ENCODE data around the gene CADPS2. TPM values are rescaled to one million over a fixed set of nuclear protein-coding genes. Genes with fewer than 3 reads are reported as not detected.
"Not testable (repeated sequence)": the region's sequence is repeated elsewhere in the genome, so short reads cannot be mapped to it uniquely, and the experiment has no call there.

Gene CADPS2
- polyA plus RNA-seq, 3 donors: not detected

- peaks cover 0 to 6% (median 4%) of the 10 kb centered on the region in 3 donors for H3K27me3 Mint-ChIP-seq (ENCODE audit: low read depth in 3 of 3)
- H3K9me3 Mint-ChIP-seq: peaks cover 0 to 8% (median 5%) of the 10 kb centered on the region in 7 donors
- H3K4me3 Mint-ChIP-seq: no peak overlapping the region
- H2AFZ ChIP-seq (ENCODE audit: insufficient read depth, low read depth, low read length, poor library complexity, severe bottlenecking): no peak overlapping the region
- no peak overlapping the region for H3K9ac ChIP-seq (ENCODE audit: insufficient read depth, low read length, poor library complexity, severe bottlenecking)
- H3K27ac Mint-ChIP-seq: no peak overlapping the region
- intact Hi-C loops (cut with micrococcal nuclease): no loop called here
- no peaks in the 10 kb centered on the region for H3K4me1 Mint-ChIP-seq
- no peaks in the 10 kb centered on the region for H4K20me1 ChIP-seq (ENCODE audit: insufficient read depth, low read length)
- H3K4me1 ChIP-seq (ENCODE audit: control insufficient read depth in 1 of 2, insufficient read depth in 2 of 2, low read length in 2 of 2): no peaks in the 10 kb centered on the region
- DNase-seq: no peak
- WGBS (ENCODE audit: insufficient coverage): no CpG with 5 or more reads among the region's 1 CpG
- H3K4me3 ChIP-seq (replicated peaks in 1 of 3; ENCODE audit: low read depth in 2 of 3, low read length in 3 of 3): no peak overlapping the region
- no peaks in the 10 kb centered on the region for H3K27me3 ChIP-seq (ENCODE audit: control insufficient read depth in 2 of 2, insufficient read depth in 2 of 2, low read length in 2 of 2)
- H3K4me2 ChIP-seq (replicated peaks; ENCODE audit: extremely low read depth, low read length, poor library complexity, severe bottlenecking): no peak overlapping the region
- H3K9me3 ChIP-seq (replicated peaks in 1 of 2; ENCODE audit: control insufficient read depth in 1 of 2, insufficient read depth in 1 of 2, low read length in 2 of 2): no peaks in the 10 kb centered on the region
- no peaks in the 10 kb centered on the region for H3K79me2 ChIP-seq (ENCODE audit: insufficient read depth, low read length)
- no peaks in the 10 kb centered on the region for H3K36me3 Mint-ChIP-seq
- H3K27ac ChIP-seq (ENCODE audit: low read depth in 1 of 2, low read length in 2 of 2): no peak overlapping the region
- no peak for TF ChIP-seq CTCF (IDR thresholded peaks at IDR 0.05)
- no peaks in the 10 kb centered on the region for H3K36me3 ChIP-seq (replicated peaks in 1 of 2; ENCODE audit: control insufficient read depth in 1 of 2, insufficient read depth in 2 of 2, low read length in 2 of 2)
Measured at GRCh38 chr7:122290476-122290875, 595.8 kb downstream of the CADPS2 start.

- H3K36me3 Mint-ChIP-seq: no peaks in the 10 kb centered on the region
- 14% methylated on average over 1 of the region's 1 CpG for WGBS (ENCODE audit: insufficient coverage)
Measured at GRCh38 chr7:122289426-122289825, 596.8 kb downstream of the CADPS2 start.

GRCh38 chr7:122284608-122285007 is 601.7 kb downstream of the CADPS2 start:
- H3K9me3 Mint-ChIP-seq; intact Hi-C loops (cut with micrococcal nuclease); H3K79me2 ChIP-seq (ENCODE audit: insufficient read depth, low read length); H3K27me3 ChIP-seq (ENCODE audit: control insufficient read depth in 2 of 2, insufficient read depth in 2 of 2, low read length in 2 of 2); H3K4me1 ChIP-seq (ENCODE audit: control insufficient read depth in 1 of 2, insufficient read depth in 2 of 2, low read length in 2 of 2); H3K4me3 ChIP-seq (replicated peaks in 1 of 3; ENCODE audit: low read depth in 2 of 3, low read length in 3 of 3); H3K4me1 Mint-ChIP-seq; H2AFZ ChIP-seq (ENCODE audit: insufficient read depth, low read depth, low read length, poor library complexity, severe bottlenecking); H3K36me3 Mint-ChIP-seq; H3K27me3 Mint-ChIP-seq (ENCODE audit: low read depth in 3 of 3); H3K4me2 ChIP-seq (replicated peaks; ENCODE audit: extremely low read depth, low read length, poor library complexity, severe bottlenecking); H3K36me3 ChIP-seq (replicated peaks in 1 of 2; ENCODE audit: control insufficient read depth in 1 of 2, insufficient read depth in 2 of 2, low read length in 2 of 2); H3K9me3 ChIP-seq (replicated peaks in 1 of 2; ENCODE audit: control insufficient read depth in 1 of 2, insufficient read depth in 1 of 2, low read length in 2 of 2); H3K27ac ChIP-seq (ENCODE audit: low read depth in 1 of 2, low read length in 2 of 2); H3K4me3 Mint-ChIP-seq; H4K20me1 ChIP-seq (ENCODE audit: insufficient read depth, low read length); H3K9ac ChIP-seq (ENCODE audit: insufficient read depth, low read length, poor library complexity, severe bottlenecking); H3K27ac Mint-ChIP-seq; DNase-seq: not testable (repeated sequence)
- 91% methylated on average over 11 of the region's 24 CpGs for WGBS (ENCODE audit: insufficient coverage)

More at GRCh38 chr7:122289426-122289825, 596.8 kb downstream of the CADPS2 start:
- Histone ChIP-seq H3K9me3 (replicated peaks in 1 of 2; ENCODE audit: control insufficient read depth in 1 of 2, insufficient read depth in 1 of 2, low read length in 2 of 2) (no peaks in the 10 kb centered on the region), H3K4me2 (replicated peaks; ENCODE audit: extremely low read depth, low read length, poor library complexity, severe bottlenecking) (no peak overlapping the region), H3K4me1 (ENCODE audit: control insufficient read depth in 1 of 2, insufficient read depth in 2 of 2, low read length in 2 of 2) (no peaks in the 10 kb centered on the region), H3K27ac (ENCODE audit: low read depth in 1 of 2, low read length in 2 of 2) (no peak overlapping the region), H4K20me1 (ENCODE audit: insufficient read depth, low read length) (no peaks in the 10 kb centered on the region), H3K9ac (ENCODE audit: insufficient read depth, low read length, poor library complexity, severe bottlenecking) (no peak overlapping the region), H3K4me3 (replicated peaks in 1 of 3; ENCODE audit: low read depth in 2 of 3, low read length in 3 of 3) (no peak overlapping the region), H3K27me3 (ENCODE audit: control insufficient read depth in 2 of 2, insufficient read depth in 2 of 2, low read length in 2 of 2) (no peaks in the 10 kb centered on the region), H2AFZ (ENCODE audit: insufficient read depth, low read depth, low read length, poor library complexity, severe bottlenecking) (no peak overlapping the region), H3K79me2 (ENCODE audit: insufficient read depth, low read length) (no peaks in the 10 kb centered on the region), H3K36me3 (replicated peaks in 1 of 2; ENCODE audit: control insufficient read depth in 1 of 2, insufficient read depth in 2 of 2, low read length in 2 of 2) (no peaks in the 10 kb centered on the region)
- peaks cover 0 to 4% (median 0%) of the 10 kb centered on the region in 3 donors for H3K27me3 Mint-ChIP-seq (ENCODE audit: low read depth in 3 of 3)
- peaks cover 0 to 8% (median 5%) of the 10 kb centered on the region in 7 donors for H3K9me3 Mint-ChIP-seq
- no peak overlapping the region for H3K4me3 Mint-ChIP-seq
- intact Hi-C loops (cut with micrococcal nuclease): no loop called here
- TF ChIP-seq CTCF (IDR thresholded peaks at IDR 0.05): no peak
- no peak overlapping the region for H3K27ac Mint-ChIP-seq
- DNase-seq: no peak
- H3K4me1 Mint-ChIP-seq: no peaks in the 10 kb centered on the region

Measured in CD14-positive monocyte (primary cell).